GM12878 (cell line): Measurements from ENCODE around the gene AGBL3. TPM values are rescaled to one million over a fixed set of nuclear protein-coding genes. Genes with fewer than 3 reads are reported as not detected.

ENCODE experiments used
- DPF2 ChIP-seq: fragments of 450-650 bp; IDR thresholded peaks from 2 replicates; pipeline ENCODE4 v1.6.1; 2017; ENCODE audit warnings: mild to moderate bottlenecking
- LARP7 ChIP-seq: fragments of 450-650 bp; IDR thresholded peaks from 2 replicates; pipeline ENCODE4 v1.6.1; 2017; ENCODE audit warnings: mild to moderate bottlenecking
- MEF2A ChIP-seq: IDR thresholded peaks from 2 replicates; pipeline ENCODE4 v1.6.1; 2011; ENCODE audit warnings: low read depth, mild to moderate bottlenecking, low read length, moderate library complexity; ENCODE audit not compliant: insufficient read depth
- MXI1 ChIP-seq: fragments of 150-350 bp; IDR thresholded peaks from 2 replicates; pipeline ENCODE4 v1.6.1; 2011; ENCODE audit warnings: low read depth, mild to moderate bottlenecking, inconsistent platforms, low read length, improper control_type of control experiment
- POLR2AphosphoS2 ChIP-seq: IDR thresholded peaks from 2 replicates; pipeline ENCODE4 v1.6.1; 2011; ENCODE audit warnings: low read depth, mild to moderate bottlenecking, low read length, improper control_type of control experiment, moderate library complexity
- SMAD1 ChIP-seq: fragments of 450-650 bp; IDR thresholded peaks from 2 replicates; pipeline ENCODE4 v1.6.1; 2018; ENCODE audit warnings: mild to moderate bottlenecking, low read depth; ENCODE audit not compliant: partially characterized antibody
- SMAD5 ChIP-seq: IDR thresholded peaks from 2 replicates; pipeline ENCODE4 v1.6.1; 2016; ENCODE audit warnings: antibody characterized with exemption, low read depth
- ZNF384 ChIP-seq: IDR thresholded peaks from 2 replicates; pipeline ENCODE4 v1.6.1; 2012; ENCODE audit warnings: low read depth, mild to moderate bottlenecking, low read length, improper control_type of control experiment, borderline replicate concordance
- ZNF622 ChIP-seq: fragments of 450-650 bp; IDR thresholded peaks from 2 replicates; pipeline ENCODE4 v1.6.1; 2017; ENCODE audit warnings: mild to moderate bottlenecking, inconsistent platforms
- polyA plus RNA-seq, 11 experiments: library from polyadenylated mRNA; depleted of rRNA in 4 of 11; unstranded in 6 of 11; stranded (reverse) in 5 of 11; fragments of >200 nt; fragmentation: Nextera tagmentation in 4 of 11; fragmentation: Illumina TruSeq in 1 of 11; extraction: Ambion mirVana in 4 of 11; extraction: Trizol in 1 of 11; gene quantifications; 1 replicate in 1 of 11; 2 replicates in 10 of 11; pipeline versions ENCODE4 v1.2.1 to v1.2.3, GENCODE V29; 2011 to 2016; ENCODE audit warnings: inconsistent platforms in 2 of 11, missing spikeins in 2 of 11, low read depth in 1 of 11
- total RNA-seq, 4 experiments: library from RNA; depleted of rRNA in 3 of 4; stranded (reverse); fragments of >200 nt in 3 of 4; fragmentation: Illumina TruSeq in 1 of 4; extraction: Trizol in 1 of 4; gene quantifications; 2 replicates each; pipeline versions ENCODE4 v1.2.1 to v1.2.3, GENCODE V29; 2013 to 2021
- TF ChIP-seq, protein P1 (sequence below): fragments of 450-650 bp; IDR thresholded peaks from 2 replicates; pipeline ENCODE4 v1.6.1; 2016; ENCODE audit warnings: mild to moderate bottlenecking, moderate library complexity, borderline replicate concordance
- TF ChIP-seq, protein P2 (sequence below): fragments of 450-650 bp; IDR thresholded peaks from 2 replicates; pipeline ENCODE4 v1.6.1; 2016; ENCODE audit warnings: mild to moderate bottlenecking
- TF ChIP-seq, protein P3 (sequence below): fragments of 450-650 bp; IDR thresholded peaks from 2 replicates; pipeline ENCODE4 v1.6.1; 2018; ENCODE audit warnings: mild to moderate bottlenecking, low read depth, moderate library complexity; ENCODE audit not compliant: partially characterized antibody
- TF ChIP-seq, protein P4 (sequence below): IDR thresholded peaks from 2 replicates; pipeline ENCODE4 v1.6.1; 2011; ENCODE audit warnings: mild to moderate bottlenecking, low read depth, low read length, moderate library complexity; ENCODE audit not compliant: insufficient replicate concordance
- TF ChIP-seq, protein P5 (sequence below): fragments of 450-650 bp; IDR thresholded peaks from 2 replicates; pipeline ENCODE4 v1.6.1; 2017; ENCODE audit warnings: low read depth, mild to moderate bottlenecking, moderate library complexity
- TF ChIP-seq, protein P6 (sequence below): IDR thresholded peaks from 2 replicates; pipeline ENCODE4 v1.6.1; 2011; ENCODE audit warnings: borderline replicate concordance, low read depth, mild to moderate bottlenecking, moderate library complexity, low read length; ENCODE audit not compliant: insufficient read depth, poor library complexity, severe bottlenecking

AGBL3 gene
- total and polyA plus RNA-seq, 10 of the 15 experiments (the other 5 are each of a cell fraction or from before 2014, with no cell fraction given) = 0.82 to 12.4 (median 3.7) TPM

DNA sequence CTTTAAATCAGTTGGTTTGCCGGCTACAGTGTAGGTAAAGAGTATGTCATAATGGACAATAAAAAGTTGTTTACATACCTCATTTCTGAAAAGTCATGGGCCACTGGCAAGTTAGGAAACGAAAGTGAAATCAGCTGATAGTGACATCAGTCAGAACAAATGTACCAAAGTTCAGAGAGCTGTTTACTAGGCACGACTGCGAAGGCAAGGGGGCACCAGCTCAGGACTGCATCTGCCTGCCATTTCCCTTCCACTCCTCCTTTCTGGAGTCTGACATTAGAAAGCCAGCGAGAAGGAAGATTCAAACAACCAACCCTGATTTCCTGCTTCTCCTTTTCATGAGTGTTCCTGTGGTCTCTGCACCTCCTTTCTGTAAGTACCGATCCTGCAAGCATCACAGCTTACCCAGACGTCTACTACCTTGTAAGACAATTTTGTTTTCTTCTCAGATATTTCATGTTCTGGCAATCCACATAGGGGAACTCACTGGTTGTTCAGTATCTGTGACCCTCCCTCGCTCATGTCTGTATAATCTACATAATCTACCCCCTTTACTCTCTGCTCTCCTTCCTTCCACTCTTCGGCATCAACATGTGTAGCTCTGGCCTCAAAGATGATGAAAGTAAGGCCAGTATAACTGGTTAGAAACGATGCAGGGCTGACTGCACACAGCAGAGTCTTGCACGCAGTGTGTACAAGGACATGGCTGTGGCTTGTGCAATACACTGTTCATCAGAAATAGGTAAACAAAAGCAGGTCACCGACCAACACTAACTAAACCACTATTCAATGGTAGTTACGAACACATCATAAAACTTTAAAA lies 161.8 kb downstream of the AGBL3 start, which contains the start of gene TMEM140 (continued):
- TF ChIP-seq MXI1 (peak; percentile 82), LARP7 (no peak), ZNF622 (no peak), SMAD1 (peak; percentile 57), ZNF384 (no peak), DPF2 (peak; percentile 48), SMAD5 (0 out of 2 replicates have a peak, but pooled peaks have one; percentile 22), POLR2AphosphoS2 (peak; percentile 69; the same call in 1 of the 2 replicates), MEF2A (0 out of 2 replicates have a peak, but pooled peaks have one; percentile 28)
- TF ChIP-seq, protein P1, sequence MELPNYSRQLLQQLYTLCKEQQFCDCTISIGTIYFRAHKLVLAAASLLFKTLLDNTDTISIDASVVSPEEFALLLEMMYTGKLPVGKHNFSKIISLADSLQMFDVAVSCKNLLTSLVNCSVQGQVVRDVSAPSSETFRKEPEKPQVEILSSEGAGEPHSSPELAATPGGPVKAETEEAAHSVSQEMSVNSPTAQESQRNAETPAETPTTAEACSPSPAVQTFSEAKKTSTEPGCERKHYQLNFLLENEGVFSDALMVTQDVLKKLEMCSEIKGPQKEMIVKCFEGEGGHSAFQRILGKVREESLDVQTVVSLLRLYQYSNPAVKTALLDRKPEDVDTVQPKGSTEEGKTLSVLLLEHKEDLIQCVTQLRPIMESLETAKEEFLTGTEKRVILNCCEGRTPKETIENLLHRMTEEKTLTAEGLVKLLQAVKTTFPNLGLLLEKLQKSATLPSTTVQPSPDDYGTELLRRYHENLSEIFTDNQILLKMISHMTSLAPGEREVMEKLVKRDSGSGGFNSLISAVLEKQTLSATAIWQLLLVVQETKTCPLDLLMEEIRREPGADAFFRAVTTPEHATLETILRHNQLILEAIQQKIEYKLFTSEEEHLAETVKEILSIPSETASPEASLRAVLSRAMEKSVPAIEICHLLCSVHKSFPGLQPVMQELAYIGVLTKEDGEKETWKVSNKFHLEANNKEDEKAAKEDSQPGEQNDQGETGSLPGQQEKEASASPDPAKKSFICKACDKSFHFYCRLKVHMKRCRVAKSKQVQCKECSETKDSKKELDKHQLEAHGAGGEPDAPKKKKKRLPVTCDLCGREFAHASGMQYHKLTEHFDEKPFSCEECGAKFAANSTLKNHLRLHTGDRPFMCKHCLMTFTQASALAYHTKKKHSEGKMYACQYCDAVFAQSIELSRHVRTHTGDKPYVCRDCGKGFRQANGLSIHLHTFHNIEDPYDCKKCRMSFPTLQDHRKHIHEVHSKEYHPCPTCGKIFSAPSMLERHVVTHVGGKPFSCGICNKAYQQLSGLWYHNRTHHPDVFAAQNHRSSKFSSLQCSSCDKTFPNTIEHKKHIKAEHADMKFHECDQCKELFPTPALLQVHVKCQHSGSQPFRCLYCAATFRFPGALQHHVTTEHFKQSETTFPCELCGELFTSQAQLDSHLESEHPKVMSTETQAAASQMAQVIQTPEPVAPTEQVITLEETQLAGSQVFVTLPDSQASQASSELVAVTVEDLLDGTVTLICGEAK = no peak
- TF ChIP-seq, protein P2, sequence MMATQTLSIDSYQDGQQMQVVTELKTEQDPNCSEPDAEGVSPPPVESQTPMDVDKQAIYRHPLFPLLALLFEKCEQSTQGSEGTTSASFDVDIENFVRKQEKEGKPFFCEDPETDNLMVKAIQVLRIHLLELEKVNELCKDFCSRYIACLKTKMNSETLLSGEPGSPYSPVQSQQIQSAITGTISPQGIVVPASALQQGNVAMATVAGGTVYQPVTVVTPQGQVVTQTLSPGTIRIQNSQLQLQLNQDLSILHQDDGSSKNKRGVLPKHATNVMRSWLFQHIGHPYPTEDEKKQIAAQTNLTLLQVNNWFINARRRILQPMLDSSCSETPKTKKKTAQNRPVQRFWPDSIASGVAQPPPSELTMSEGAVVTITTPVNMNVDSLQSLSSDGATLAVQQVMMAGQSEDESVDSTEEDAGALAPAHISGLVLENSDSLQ = peak; percentile 46; the same call in 1 of the 2 replicates
- TF ChIP-seq, protein P3, sequence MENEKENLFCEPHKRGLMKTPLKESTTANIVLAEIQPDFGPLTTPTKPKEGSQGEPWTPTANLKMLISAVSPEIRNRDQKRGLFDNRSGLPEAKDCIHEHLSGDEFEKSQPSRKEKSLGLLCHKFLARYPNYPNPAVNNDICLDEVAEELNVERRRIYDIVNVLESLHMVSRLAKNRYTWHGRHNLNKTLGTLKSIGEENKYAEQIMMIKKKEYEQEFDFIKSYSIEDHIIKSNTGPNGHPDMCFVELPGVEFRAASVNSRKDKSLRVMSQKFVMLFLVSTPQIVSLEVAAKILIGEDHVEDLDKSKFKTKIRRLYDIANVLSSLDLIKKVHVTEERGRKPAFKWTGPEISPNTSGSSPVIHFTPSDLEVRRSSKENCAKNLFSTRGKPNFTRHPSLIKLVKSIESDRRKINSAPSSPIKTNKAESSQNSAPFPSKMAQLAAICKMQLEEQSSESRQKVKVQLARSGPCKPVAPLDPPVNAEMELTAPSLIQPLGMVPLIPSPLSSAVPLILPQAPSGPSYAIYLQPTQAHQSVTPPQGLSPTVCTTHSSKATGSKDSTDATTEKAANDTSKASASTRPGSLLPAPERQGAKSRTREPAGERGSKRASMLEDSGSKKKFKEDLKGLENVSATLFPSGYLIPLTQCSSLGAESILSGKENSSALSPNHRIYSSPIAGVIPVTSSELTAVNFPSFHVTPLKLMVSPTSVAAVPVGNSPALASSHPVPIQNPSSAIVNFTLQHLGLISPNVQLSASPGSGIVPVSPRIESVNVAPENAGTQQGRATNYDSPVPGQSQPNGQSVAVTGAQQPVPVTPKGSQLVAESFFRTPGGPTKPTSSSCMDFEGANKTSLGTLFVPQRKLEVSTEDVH = no peak
- TF ChIP-seq, protein P4, sequence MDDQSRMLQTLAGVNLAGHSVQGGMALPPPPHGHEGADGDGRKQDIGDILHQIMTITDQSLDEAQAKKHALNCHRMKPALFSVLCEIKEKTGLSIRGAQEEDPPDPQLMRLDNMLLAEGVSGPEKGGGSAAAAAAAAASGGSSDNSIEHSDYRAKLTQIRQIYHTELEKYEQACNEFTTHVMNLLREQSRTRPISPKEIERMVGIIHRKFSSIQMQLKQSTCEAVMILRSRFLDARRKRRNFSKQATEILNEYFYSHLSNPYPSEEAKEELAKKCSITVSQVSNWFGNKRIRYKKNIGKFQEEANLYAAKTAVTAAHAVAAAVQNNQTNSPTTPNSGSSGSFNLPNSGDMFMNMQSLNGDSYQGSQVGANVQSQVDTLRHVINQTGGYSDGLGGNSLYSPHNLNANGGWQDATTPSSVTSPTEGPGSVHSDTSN = peak; percentile 61
- TF ChIP-seq, protein P5, sequence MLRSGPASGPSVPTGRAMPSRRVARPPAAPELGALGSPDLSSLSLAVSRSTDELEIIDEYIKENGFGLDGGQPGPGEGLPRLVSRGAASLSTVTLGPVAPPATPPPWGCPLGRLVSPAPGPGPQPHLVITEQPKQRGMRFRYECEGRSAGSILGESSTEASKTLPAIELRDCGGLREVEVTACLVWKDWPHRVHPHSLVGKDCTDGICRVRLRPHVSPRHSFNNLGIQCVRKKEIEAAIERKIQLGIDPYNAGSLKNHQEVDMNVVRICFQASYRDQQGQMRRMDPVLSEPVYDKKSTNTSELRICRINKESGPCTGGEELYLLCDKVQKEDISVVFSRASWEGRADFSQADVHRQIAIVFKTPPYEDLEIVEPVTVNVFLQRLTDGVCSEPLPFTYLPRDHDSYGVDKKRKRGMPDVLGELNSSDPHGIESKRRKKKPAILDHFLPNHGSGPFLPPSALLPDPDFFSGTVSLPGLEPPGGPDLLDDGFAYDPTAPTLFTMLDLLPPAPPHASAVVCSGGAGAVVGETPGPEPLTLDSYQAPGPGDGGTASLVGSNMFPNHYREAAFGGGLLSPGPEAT = peak; percentile 67
- TF ChIP-seq, protein P6, sequence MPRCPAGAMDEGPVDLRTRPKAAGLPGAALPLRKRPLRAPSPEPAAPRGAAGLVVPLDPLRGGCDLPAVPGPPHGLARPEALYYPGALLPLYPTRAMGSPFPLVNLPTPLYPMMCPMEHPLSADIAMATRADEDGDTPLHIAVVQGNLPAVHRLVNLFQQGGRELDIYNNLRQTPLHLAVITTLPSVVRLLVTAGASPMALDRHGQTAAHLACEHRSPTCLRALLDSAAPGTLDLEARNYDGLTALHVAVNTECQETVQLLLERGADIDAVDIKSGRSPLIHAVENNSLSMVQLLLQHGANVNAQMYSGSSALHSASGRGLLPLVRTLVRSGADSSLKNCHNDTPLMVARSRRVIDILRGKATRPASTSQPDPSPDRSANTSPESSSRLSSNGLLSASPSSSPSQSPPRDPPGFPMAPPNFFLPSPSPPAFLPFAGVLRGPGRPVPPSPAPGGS = no peak
